ENCODE measurements around the gene NSF. TPM values are rescaled to one million over a fixed set of nuclear protein-coding genes. Genes with fewer than 3 reads are reported as not detected.
"Not testable (repeated sequence)": the region's sequence is repeated elsewhere in the genome, so short reads cannot be mapped to it uniquely, and the experiment has no call there.

NSF gene
- total RNA-seq, 1 donor from 2014 or later = 76.7 TPM

GRCh38 chr17:46628753-46629436 lies 38.4 kb downstream of the NSF start:
- DNase-seq (ENCODE audit: low spot score) = not testable (repeated sequence)

- not testable (repeated sequence) for DNase-seq (ENCODE audit: low spot score)
Measured at GRCh38 chr17:46632146-46632545, 41.7 kb downstream of the NSF start.

- not testable (repeated sequence) for DNase-seq (ENCODE audit: low spot score)
Measured at GRCh38 chr17:46634844-46635243, 44.4 kb downstream of the NSF start.

GRCh38 chr17:46641861-46642656 lies 51.6 kb downstream of the NSF start:
- not testable (repeated sequence) for DNase-seq (ENCODE audit: low spot score)

GRCh38 chr17:46647251-46647650 lies 56.8 kb downstream of the NSF start:
- not testable (repeated sequence) for DNase-seq (ENCODE audit: low spot score)

- not testable (repeated sequence) for DNase-seq (ENCODE audit: low spot score)
Measured at GRCh38 chr17:46647688-46648278, 57.3 kb downstream of the NSF start.

- not testable (repeated sequence) for DNase-seq (ENCODE audit: low spot score)
Measured at GRCh38 chr17:46649246-46649645, 58.8 kb downstream of the NSF start.

- DNase-seq (ENCODE audit: low spot score) = not testable (repeated sequence)
Measured at GRCh38 chr17:46652024-46652643, 61.7 kb downstream of the NSF start.

- not testable (repeated sequence) for DNase-seq (ENCODE audit: low spot score)
Measured at GRCh38 chr17:46658235-46658634, 67.8 kb downstream of the NSF start.

- DNase-seq (ENCODE audit: low spot score) = not testable (repeated sequence)
Measured at GRCh38 chr17:46659702-46660101, 69.2 kb downstream of the NSF start.

GRCh38 chr17:46663123-46663522 lies 72.7 kb downstream of the NSF start:
- DNase-seq (ENCODE audit: low spot score) = not testable (repeated sequence)

- not testable (repeated sequence) for DNase-seq (ENCODE audit: low spot score)
Measured at GRCh38 chr17:46663552-46663951, 73.1 kb downstream of the NSF start.

- DNase-seq (ENCODE audit: low spot score) = not testable (repeated sequence)
Measured at GRCh38 chr17:46665969-46666368, 75.5 kb downstream of the NSF start.

GRCh38 chr17:46670789-46671188 lies 80.3 kb downstream of the NSF start:
- not testable (repeated sequence) for DNase-seq (ENCODE audit: low spot score)

- DNase-seq (ENCODE audit: low spot score) = not testable (repeated sequence)
Measured at GRCh38 chr17:46672777-46673176, 82.3 kb downstream of the NSF start.

GRCh38 chr17:46677819-46678218 lies 87.3 kb downstream of the NSF start:
- not testable (repeated sequence) for DNase-seq (ENCODE audit: low spot score)

- DNase-seq (ENCODE audit: low spot score) = not testable (repeated sequence)
Measured at GRCh38 chr17:46683653-46684052, 93.2 kb downstream of the NSF start.

- DNase-seq (ENCODE audit: low spot score) = not testable (repeated sequence)
Measured at GRCh38 chr17:46685284-46685683, 94.8 kb downstream of the NSF start.

GRCh38 chr17:46692196-46692595 lies 101.7 kb downstream of the NSF start:
- DNase-seq (ENCODE audit: low spot score) = not testable (repeated sequence)

- not testable (repeated sequence) for DNase-seq (ENCODE audit: low spot score)
Measured at GRCh38 chr17:46693283-46693682, 102.8 kb downstream of the NSF start.

GRCh38 chr17:46696522-46696921 lies 106.1 kb downstream of the NSF start:
- DNase-seq (ENCODE audit: low spot score) = not testable (repeated sequence)

GRCh38 chr17:46699014-46699413 lies 108.5 kb downstream of the NSF start:
- DNase-seq (ENCODE audit: low spot score) = not testable (repeated sequence)
